A673 (cell line): ENCODE data around the gene FAM32A. TPM values are rescaled to one million over a fixed set of nuclear protein-coding genes. Genes with fewer than 3 reads are reported as not detected.

ENCODE experiments used
- BruUV-seq: library from RNA; stranded (reverse); fragments of 400-500 nt; replicated peaks from 2 replicates; lab custom pipeline; 2021; lab: Mats Ljungman, UMichigan
- CTCF ChIA-PET: fragments of 300-600 bp; sonication (Branson Sonifier 250); formaldehyde crosslinking; loops from one replicate; lab custom pipeline; 2022; ENCODE audit warnings: antibody characterized with exemption; lab: Charles Lee
- POLR2A ChIA-PET: fragments of 300-600 bp; sonication (Branson Sonifier 250); formaldehyde crosslinking; loops from one replicate; lab custom pipeline; 2022; ENCODE audit warnings: antibody characterized with exemption; ENCODE audit not compliant: low non-redundant PET; lab: Charles Lee
- DNase-seq: peaks from one replicate; pipeline ENCODE4 v3.0.0-alpha.2; 2015; ENCODE audit warnings: low spot score
- H3K27ac ChIP-seq: fragments of 200-600 bp; sonication (generic); 2 replicates; pipeline ENCODE4 v1.5.1; 2016; ENCODE audit warnings: mixed run types, low read depth, mild to moderate bottlenecking, mixed read lengths, antibody characterized with exemption, low read length; ENCODE audit not compliant: poor library complexity, severe bottlenecking
- H3K27me3 ChIP-seq: fragments of 200-600 bp; sonication (generic); replicated peaks from 2 replicates; pipeline ENCODE4 v1.6.1; 2017; ENCODE audit warnings: mixed run types, low read depth, mild to moderate bottlenecking, mixed read lengths, antibody characterized with exemption, low read length; ENCODE audit not compliant: insufficient read depth, poor library complexity
- H3K36me3 ChIP-seq: fragments of 200-600 bp; sonication (generic); 2 replicates; pipeline ENCODE4 v1.6.1; 2016; ENCODE audit warnings: mixed run types, mild to moderate bottlenecking, mixed read lengths, antibody characterized with exemption, low read length; ENCODE audit not compliant: insufficient read depth, poor library complexity, severe bottlenecking
- H3K4me1 ChIP-seq: fragments of 200-600 bp; sonication (generic); 2 replicates; pipeline ENCODE4 v1.6.1; 2017; ENCODE audit warnings: mixed run types, mild to moderate bottlenecking, mixed read lengths, antibody characterized with exemption, low read length; ENCODE audit not compliant: insufficient read depth, poor library complexity, severe bottlenecking
- H3K4me3 ChIP-seq: fragments of 200-600 bp; sonication (generic); 2 replicates; pipeline ENCODE4 v1.5.1; 2016; ENCODE audit warnings: low read depth, mixed run types, mild to moderate bottlenecking, mixed read lengths, low read length; ENCODE audit not compliant: poor library complexity, severe bottlenecking
- H3K9me3 ChIP-seq: fragments of 200-600 bp; sonication (generic); 2 replicates; pipeline ENCODE4 v1.6.1; 2016; ENCODE audit warnings: mixed run types, low read depth, mild to moderate bottlenecking, mixed read lengths, antibody characterized with exemption, low read length; ENCODE audit not compliant: poor library complexity, severe bottlenecking
- CTCF ChIP-seq: fragments of 300-800, 200-600 bp; sonication (generic); conservative IDR thresholded peaks from 2 replicates; pipeline ENCODE4 v1.5.1; 2017; ENCODE audit warnings: low read depth, mild to moderate bottlenecking, antibody characterized with exemption, low read length, moderate library complexity, mixed read lengths
- EZH2 ChIP-seq: fragments of 200-600 bp; sonication (generic); IDR thresholded peaks from 2 replicates; pipeline ENCODE4 v1.6.1; 2017; ENCODE audit warnings: borderline replicate concordance, low read depth, mild to moderate bottlenecking, mixed read lengths, antibody characterized with exemption, low read length; ENCODE audit not compliant: poor library complexity, severe bottlenecking
- intact Hi-C: fragments of 100-400 bp; cut with micrococcal nuclease; formaldehyde crosslinking; loops from one replicate; pipeline ENCODE4 v1.10.0; 2022; ENCODE audit not compliant: unreplicated experiment
- total RNA-seq: library from RNA; stranded (reverse); gene quantifications from 2 replicates; pipeline ENCODE4 v1.2.3, GENCODE V29; 2021

The FAM32A gene
- total RNA-seq, 1 experiment from 2014 or later: 93.2 TPM

GRCh38 chr19:16228637-16229321 lies 43.6 kb downstream of the FAM32A start:
- CTCF ChIA-PET: no interaction called here
- Histone ChIP-seq H3K9me3 (no peaks in the 10 kb centered on the region), H3K4me3 (no peak overlapping the region), H3K36me3 (peaks cover 18% of the 10 kb centered on the region), H3K27ac (no peak overlapping the region), H3K27me3 (no peaks in the 10 kb centered on the region), H3K4me1 (no peaks in the 10 kb centered on the region)
- no peak for DNase-seq
- no TSS peak for BruUV-seq
- intact Hi-C loops: no loop called here
- POLR2A ChIA-PET: no interaction called here
- no peak for TF ChIP-seq EZH2
- no peak for TF ChIP-seq CTCF

GRCh38 chr19:16229322-16229641 lies 44.1 kb downstream of the FAM32A start:
- Histone ChIP-seq H3K27me3 (no peaks in the 10 kb centered on the region), H3K4me3 (no peak overlapping the region), H3K27ac (no peak overlapping the region), H3K36me3 (peaks cover 18% of the 10 kb centered on the region), H3K4me1 (no peaks in the 10 kb centered on the region), H3K9me3 (no peaks in the 10 kb centered on the region)
- POLR2A ChIA-PET: interaction anchor here (0.5 kb wide), 1 partner anchor 40 kb away, joined by 13 read pairs; no protein-coding TSS in a partner anchor
- BruUV-seq: no TSS peak
- DNase-seq: no peak
- TF ChIP-seq EZH2: no peak
- no peak for TF ChIP-seq CTCF
- CTCF ChIA-PET: no interaction called here
- intact Hi-C loops: no loop called here

DNA sequence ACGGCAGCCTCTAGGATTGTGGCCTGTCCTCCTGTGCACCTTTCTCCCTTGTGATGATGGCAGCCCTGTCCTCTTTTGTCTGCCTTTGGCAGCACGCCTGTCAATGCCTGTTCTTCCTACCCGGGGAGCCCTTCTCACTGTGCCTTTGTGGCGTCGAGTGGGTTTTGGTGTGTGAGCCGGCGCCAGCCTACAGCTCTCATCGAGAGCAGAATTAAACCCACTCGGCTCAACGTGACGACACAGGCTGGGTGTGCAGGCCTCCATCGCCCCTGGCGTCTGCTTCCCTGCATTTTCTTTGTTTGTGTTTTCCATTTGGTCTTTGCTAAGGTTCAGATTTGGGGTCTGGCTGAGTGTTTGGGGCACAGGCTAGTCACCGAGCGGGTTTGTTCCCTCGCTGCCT lies 46.9 kb downstream of the FAM32A start:
- DNase-seq: no peak
- H3K4me3 ChIP-seq: no peak overlapping the region
- ChIA-PET CTCF (no interaction called here), POLR2A (no interaction called here)
- TF ChIP-seq EZH2: no peak
- TF ChIP-seq CTCF: no peak
- intact Hi-C loops: no loop called here
- no peaks in the 10 kb centered on the region for H3K4me1 ChIP-seq
- H3K36me3 ChIP-seq: peaks cover 15% of the 10 kb centered on the region
- no peak overlapping the region for H3K27ac ChIP-seq
- no peaks in the 10 kb centered on the region for H3K9me3 ChIP-seq
- BruUV-seq: no TSS peak
- H3K27me3 ChIP-seq: no peaks in the 10 kb centered on the region
